ENCODE results near the gene PTPMT1. TPM values are rescaled to one million over a fixed set of nuclear protein-coding genes. Genes with fewer than 3 reads are reported as not detected.

Gene PTPMT1
- total RNA-seq, 6 donors from 2014 or later: 69.1 to 188 (median 89.9) TPM

DNA sequence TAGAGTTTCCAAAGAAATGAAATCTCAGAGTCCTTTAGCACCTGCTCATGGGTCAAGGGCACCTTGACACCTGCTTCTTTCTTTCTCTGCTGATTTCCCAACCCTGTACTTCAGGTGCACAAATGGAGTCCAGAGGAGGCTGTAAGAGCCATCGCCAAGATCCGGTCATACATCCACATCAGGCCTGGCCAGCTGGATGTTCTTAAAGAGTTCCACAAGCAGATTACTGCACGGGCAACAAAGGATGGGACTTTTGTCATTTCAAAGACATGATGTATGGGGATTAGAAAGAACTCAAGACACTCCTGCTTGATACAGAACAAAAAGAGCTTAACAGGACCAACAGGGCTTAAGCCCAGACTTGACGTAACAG lies 5.9 kb downstream of the PTPMT1 start:
- no peaks in the 10 kb centered on the region for H3K9me3 ChIP-seq
- peaks cover 3 to 9% (median 7%) of the 10 kb centered on the region in 4 donors for H3K4me1 ChIP-seq
- no peak overlapping the region for H3K27ac ChIP-seq
- ATAC-seq (ENCODE audit: low FRiP score in 2 of 2) (no peak), DNase-seq (peak in 1 of 2 donors; percentile 51)
- H3K4me3 ChIP-seq: no peak overlapping the region
- H3K27me3 ChIP-seq: no peaks in the 10 kb centered on the region
- WGBS, 2 donors: 86 to 93% methylated on average over 4 of the region's 4 CpGs
- TF ChIP-seq CTCF (IDR thresholded peaks at IDR 0.05) (no peak), EP300 (IDR thresholded peaks at IDR 0.05) (no peak), POLR2AphosphoS5 (IDR thresholded peaks at IDR 0.05) (no peak), POLR2A (IDR thresholded peaks at IDR 0.05) (no peak)
- peaks cover 19 to 63% (median 38%) of the 10 kb centered on the region in 4 donors for H3K36me3 ChIP-seq

DNA sequence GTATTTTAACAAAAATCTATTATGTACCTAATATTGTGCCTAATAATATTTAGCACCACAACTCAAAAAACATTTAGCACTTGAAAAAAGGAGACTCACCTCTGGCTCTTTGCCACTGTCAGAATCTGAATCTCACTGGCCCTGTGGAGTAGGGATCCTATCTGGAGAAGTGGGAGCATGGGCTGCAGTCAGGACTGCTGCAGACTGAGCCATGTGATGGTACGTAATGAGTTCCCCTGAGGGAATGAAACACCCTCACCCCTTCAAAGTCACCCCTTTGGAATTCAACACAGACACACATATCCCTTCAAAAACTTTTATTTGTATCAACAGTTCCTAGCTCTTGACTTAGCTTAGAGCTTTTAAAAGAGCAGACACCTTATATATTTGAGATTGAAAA lies 6.5 kb downstream of the PTPMT1 start:
- no peak for TF ChIP-seq POLR2A (IDR thresholded peaks at IDR 0.05)
- no peak for TF ChIP-seq POLR2AphosphoS5 (IDR thresholded peaks at IDR 0.05)
- no peak for TF ChIP-seq CTCF (IDR thresholded peaks at IDR 0.05)
- TF ChIP-seq EP300 (IDR thresholded peaks at IDR 0.05): no peak
- Histone ChIP-seq H3K27me3 (no peaks in the 10 kb centered on the region), H3K9me3 (no peaks in the 10 kb centered on the region), H3K4me1 (peaks cover under 1 to 4% (median 2%) of the 10 kb centered on the region in 4 donors), H3K4me3 (no peak overlapping the region), H3K27ac (no peak overlapping the region), H3K36me3 (peaks cover 19 to 67% (median 38%) of the 10 kb centered on the region in 4 donors)
- no peak for DNase-seq
- WGBS, 2 donors: 76 to 91% methylated on average over 1 of the region's 1 CpG
- ATAC-seq (ENCODE audit: low FRiP score in 2 of 2): no peak

GRCh38 chr11:47572715-47573255 lies 7.4 kb downstream of the PTPMT1 start:
- no peak for ATAC-seq (ENCODE audit: low FRiP score in 2 of 2)
- Histone ChIP-seq H3K9me3 (no peaks in the 10 kb centered on the region), H3K4me3 (no peak overlapping the region), H3K27ac (no peak overlapping the region), H3K36me3 (peaks cover 19 to 74% (median 39%) of the 10 kb centered on the region in 4 donors), H3K4me1 (peaks cover 5 to 10% (median 9%) of the 10 kb centered on the region in 4 donors), H3K27me3 (no peaks in the 10 kb centered on the region)
- TF ChIP-seq EP300 (IDR thresholded peaks at IDR 0.05) (no peak), POLR2A (IDR thresholded peaks at IDR 0.05) (no peak), POLR2AphosphoS5 (IDR thresholded peaks at IDR 0.05) (no peak), CTCF (IDR thresholded peaks at IDR 0.05) (no peak)
- no peak for DNase-seq
- WGBS, 2 donors: 61 to 68% methylated on average over 3 to 8 of the region's 8 CpGs

DNA sequence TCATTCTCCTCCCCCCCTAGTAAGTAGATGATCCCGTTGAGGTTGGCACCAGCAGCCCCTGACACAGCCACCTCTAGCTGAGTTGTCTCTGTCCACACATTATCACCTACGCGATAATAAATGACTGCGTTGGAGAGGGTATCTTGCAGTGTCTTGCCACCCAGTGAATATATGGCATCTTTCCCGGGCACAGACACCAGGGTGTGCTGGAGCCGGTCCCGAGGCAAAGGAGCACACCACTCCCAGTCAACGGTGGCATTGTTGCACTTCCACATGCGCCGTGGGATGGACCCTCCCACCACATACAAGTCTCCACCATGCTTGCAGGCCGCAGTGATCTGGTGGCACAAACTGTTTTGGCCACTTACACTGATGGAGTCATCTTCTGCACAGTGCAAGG lies 7.9 kb downstream of the PTPMT1 start:
- Histone ChIP-seq H3K4me1 (peaks cover 9 to 15% (median 14%) of the 10 kb centered on the region in 4 donors), H3K27ac (no peak overlapping the region), H3K4me3 (no peak overlapping the region), H3K9me3 (no peaks in the 10 kb centered on the region), H3K27me3 (no peaks in the 10 kb centered on the region), H3K36me3 (peaks cover 19 to 74% (median 39%) of the 10 kb centered on the region in 4 donors)
- TF ChIP-seq EP300 (IDR thresholded peaks at IDR 0.05): no peak
- no peak for TF ChIP-seq POLR2AphosphoS5 (IDR thresholded peaks at IDR 0.05)
- TF ChIP-seq CTCF (IDR thresholded peaks at IDR 0.05): no peak
- TF ChIP-seq POLR2A (IDR thresholded peaks at IDR 0.05): no peak
- WGBS, 2 donors: 92 to 100% methylated on average over 3 to 11 of the region's 11 CpGs
- ATAC-seq (ENCODE audit: low FRiP score in 2 of 2) (no peak), DNase-seq (no peak)

DNA sequence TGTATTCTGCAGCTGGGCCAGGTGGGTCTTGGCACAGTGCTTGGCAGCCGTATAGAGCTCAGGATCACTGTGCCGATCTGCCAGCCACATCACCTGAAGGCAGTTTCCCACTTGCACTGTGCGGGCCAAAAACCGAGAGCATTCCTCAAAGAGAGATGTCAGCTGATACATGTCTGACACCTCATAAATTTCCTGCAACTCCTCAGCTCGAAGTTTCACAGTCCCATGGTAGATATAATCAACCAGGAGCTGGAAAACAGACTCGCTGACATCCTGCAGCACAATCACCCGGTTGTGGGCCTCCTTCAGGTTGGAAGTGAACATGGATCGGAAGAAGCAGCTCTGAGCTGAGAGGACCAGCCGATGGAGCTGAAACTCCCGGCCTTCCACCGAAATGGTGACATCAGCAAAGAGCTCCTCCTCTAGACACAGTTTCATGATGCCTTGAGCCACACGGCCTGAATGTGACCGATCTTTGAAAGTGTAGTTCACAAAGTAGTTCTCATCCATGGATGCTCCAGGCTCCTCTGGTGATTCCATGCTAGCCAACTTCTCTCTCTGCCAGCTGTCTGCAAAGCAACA lies 12.2 kb downstream of the PTPMT1 start:
- DNase-seq: no peak
- Histone ChIP-seq H3K27me3 (no peaks in the 10 kb centered on the region), H3K4me3 (peak overlapping the region in 2 of 4 donors; percentile 85 to 99), H3K27ac (peak overlapping the region in 1 of 4 donors; percentile 96), H3K4me1 (peaks cover 20 to 29% (median 28%) of the 10 kb centered on the region in 4 donors), H3K36me3 (peaks cover 29 to 66% (median 49%) of the 10 kb centered on the region in 4 donors), H3K9me3 (no peaks in the 10 kb centered on the region)
- whole genome bisulfite sequencing, 2 donors: 79 to 84% methylated on average over 13 of the region's 13 CpGs
- TF ChIP-seq EP300 (IDR thresholded peaks at IDR 0.05) (no peak), POLR2AphosphoS5 (IDR thresholded peaks at IDR 0.05) (no peak), CTCF (IDR thresholded peaks at IDR 0.05) (no peak), POLR2A (IDR thresholded peaks at IDR 0.05) (no peak)
- ATAC-seq (ENCODE audit: low FRiP score in 2 of 2): no peak
